Hematopoietic multipotent progenitor cell (in vitro differentiated cells): ENCODE data around the gene ARID1B. TPM values are rescaled to one million over a fixed set of nuclear protein-coding genes. Genes with fewer than 3 reads are reported as not detected.
A peak's percentile ranks its signal among the peaks of the same experiment; 100 is the strongest.

Experiments
- DNase-seq, 3 donors: peaks; one replicate each; pipeline ENCODE4 v3.0.0-alpha.2; 2011 to 2015; ENCODE audit warnings: low read depth in 2 of 3, low spot score in 2 of 3
- total RNA-seq: library from RNA; depleted of rRNA; stranded (reverse); fragments of >200 nt; gene quantifications from one replicate; pipeline ENCODE4 v1.2.3, GENCODE V29; 2012

Gene ARID1B
- total RNA-seq, 1 donor = 107 TPM

- no peak for DNase-seq
These were observed 45.6 kb downstream of the ARID1B start for GRCh38 chr6:156822747-156823206.

GRCh38 chr6:156824142-156824541 lies 47.0 kb downstream of the ARID1B start:
- DNase-seq = no peak

GRCh38 chr6:156825475-156825874 lies 48.3 kb downstream of the ARID1B start:
- DNase-seq = no peak

- DNase-seq = no peak
These were observed 49.2 kb downstream of the ARID1B start for GRCh38 chr6:156826290-156826955.

- DNase-seq = no peak
These were observed 50.2 kb downstream of the ARID1B start for GRCh38 chr6:156827382-156827781.

GRCh38 chr6:156828280-156828703 lies 51.1 kb downstream of the ARID1B start:
- no peak for DNase-seq

- DNase-seq = no peak
These were observed 52.9 kb downstream of the ARID1B start for GRCh38 chr6:156830126-156830525.

- DNase-seq = peak in 1 of 3 donors; percentile 32
These were observed 55.1 kb downstream of the ARID1B start for GRCh38 chr6:156832231-156832647.

GRCh38 chr6:156832669-156833068 lies 55.5 kb downstream of the ARID1B start:
- no peak for DNase-seq

GRCh38 chr6:156833755-156834154 lies 56.6 kb downstream of the ARID1B start:
- no peak for DNase-seq

GRCh38 chr6:156839129-156839528 lies 62.0 kb downstream of the ARID1B start:
- DNase-seq = no peak

- no peak for DNase-seq
These were observed 62.4 kb downstream of the ARID1B start for GRCh38 chr6:156839591-156840001.

GRCh38 chr6:156840136-156840535 lies 63.0 kb downstream of the ARID1B start:
- DNase-seq = no peak

GRCh38 chr6:156840606-156841005 lies 63.4 kb downstream of the ARID1B start:
- DNase-seq = no peak

- no peak for DNase-seq
These were observed 64.3 kb downstream of the ARID1B start for GRCh38 chr6:156841508-156841907.

GRCh38 chr6:156842598-156843250 lies 65.5 kb downstream of the ARID1B start:
- DNase-seq = no peak

- no peak for DNase-seq
These were observed 66.9 kb downstream of the ARID1B start for GRCh38 chr6:156844089-156844488.

- peak in 1 of 3 donors; percentile 40 for DNase-seq
These were observed 68.4 kb downstream of the ARID1B start for GRCh38 chr6:156845454-156846155.

GRCh38 chr6:156846845-156847599 lies 69.8 kb downstream of the ARID1B start:
- DNase-seq = no peak

GRCh38 chr6:156848123-156848522 lies 70.9 kb downstream of the ARID1B start:
- DNase-seq = peak in 1 of 3 donors; percentile 20

GRCh38 chr6:156848533-156848932 lies 71.4 kb downstream of the ARID1B start:
- peak in 2 of 3 donors; percentile 60 to 80 for DNase-seq
